Keratinocyte (primary cell): ENCODE results near the gene TSHR.

Experiments
- CTCF ChIP-seq, 3 experiments: IDR thresholded peaks in 1 of 3; conservative IDR thresholded peaks in 1 of 3; optimal IDR thresholded peaks in 1 of 3; 2 replicates in 2 of 3; 3 replicates in 1 of 3; pipeline versions ENCODE3 to v1.5.1; 2011; ENCODE audit warnings: low read length in 3 of 3, mild to moderate bottlenecking in 3 of 3, moderate library complexity in 2 of 3, control low read depth in 1 of 3, inconsistent platforms in 1 of 3; ENCODE audit not compliant: insufficient read depth in 2 of 3; ENCODE audit errors: extremely low read depth in 1 of 3
- EZH2 ChIP-seq: IDR thresholded peaks from one replicate; pipeline ENCODE4 v1.6.1; 2012; ENCODE audit warnings: inconsistent platforms, mild to moderate bottlenecking, low read length, moderate library complexity

GRCh38 chr14:81066672-81067071 lies 111.3 kb downstream of the TSHR start:
- TF ChIP-seq CTCF (optimal IDR thresholded peaks at IDR 0.05 in 1 of 3, IDR thresholded peaks at IDR 0.05 in 1 of 3, conservative IDR thresholded peaks at IDR 0.05 in 1 of 3; ENCODE audit: extremely low read depth in 1 of 3, insufficient read depth in 2 of 3, low read length in 3 of 3) (no peak), EZH2 (no peak)
